A375 (cell line): ENCODE measurements around the gene RABAC1. TPM values are rescaled to one million over a fixed set of nuclear protein-coding genes. Genes with fewer than 3 reads are reported as not detected.

Experiments used
- total RNA-seq: library from RNA; depleted of rRNA; stranded (reverse); fragments of >200 nt; shearing (Covaris generic); gene quantifications from 2 replicates; pipeline ENCODE4 v1.2.3, GENCODE V29; 2014; rRNA removed

The RABAC1 gene, protein sequence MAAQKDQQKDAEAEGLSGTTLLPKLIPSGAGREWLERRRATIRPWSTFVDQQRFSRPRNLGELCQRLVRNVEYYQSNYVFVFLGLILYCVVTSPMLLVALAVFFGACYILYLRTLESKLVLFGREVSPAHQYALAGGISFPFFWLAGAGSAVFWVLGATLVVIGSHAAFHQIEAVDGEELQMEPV
- total RNA-seq: 87.1 and 95.0 TPM in 2 replicates

DNA sequence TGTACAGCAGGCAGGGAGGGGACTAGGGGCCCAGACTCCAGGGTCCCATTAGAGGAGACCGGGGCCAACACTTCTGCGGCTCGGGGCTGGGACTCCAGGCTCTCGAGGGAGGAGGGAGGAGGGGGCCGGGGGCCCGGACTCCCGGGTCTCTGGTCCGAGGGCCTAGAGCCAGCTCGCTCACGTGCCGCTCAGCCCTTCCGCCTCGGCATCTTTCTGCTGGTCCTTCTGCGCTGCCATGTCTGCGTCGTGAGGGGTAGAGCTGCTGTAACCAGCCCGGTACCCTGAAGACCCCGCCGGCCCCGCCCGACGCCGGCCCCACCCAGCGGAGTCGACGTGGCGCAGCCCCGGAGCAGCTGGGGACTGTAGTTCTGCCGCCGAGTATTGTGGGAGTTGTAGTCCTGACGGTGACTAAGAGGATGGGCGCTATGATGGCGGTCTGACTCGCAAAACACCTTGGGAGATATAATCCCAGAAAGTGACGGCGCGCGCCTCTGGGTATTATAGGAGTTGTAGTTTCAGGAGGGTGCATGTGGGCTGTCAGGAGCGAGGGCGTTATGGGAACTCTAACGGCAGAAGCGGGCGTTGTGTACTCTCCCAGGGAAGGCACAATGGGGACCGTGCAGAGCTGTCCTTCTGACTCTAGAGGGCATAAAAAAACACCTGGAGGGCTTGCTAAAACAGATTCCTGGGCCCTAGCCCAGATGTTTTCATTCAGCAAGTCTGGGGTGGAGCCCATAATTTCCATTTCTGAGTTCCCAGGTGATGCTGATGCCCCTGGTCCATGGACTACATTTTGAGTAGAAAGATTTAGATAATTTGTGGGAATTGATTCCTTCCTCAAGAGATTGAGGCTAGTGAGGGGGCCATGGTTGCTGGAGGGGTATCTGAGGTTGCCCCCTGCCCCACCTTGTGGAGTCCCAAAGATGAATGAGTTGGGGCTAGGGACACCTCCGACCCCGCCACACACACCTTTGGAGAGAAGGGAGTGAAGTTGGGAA lies at the start of gene RABAC1:
RABAC1 (minus strand) TSS at position 266 of the 998 bp plus-strand sequence; CDS start at position 237, 29 bp downstream.

GRCh38 chr19:41993612-41994483 lies 34.7 kb upstream of the RABAC1 start, which contains the start of gene ATP1A3:
Gene ATP1A3 (minus strand): TSS chr19:41994230. CDS start chr19:41994076, 154 bp downstream.

GRCh38 chr19:41928221-41928683 lies 30.9 kb downstream of the RABAC1 start, which contains the start of gene ERFL:
Gene ERFL (minus strand): TSS chr19:41928449. CDS start chr19:41912919, 15,530 bp downstream.

Other genes with a start within 250 kb of the RABAC1 start
- not detected in 2 replicates for gene CEACAM6, start 203.8 kb downstream of the RABAC1 start, total RNA-seq
- gene CEACAM3, start 162.7 kb downstream of the RABAC1 start, total RNA-seq: not detected in 2 replicates
- not detected in 2 replicates for gene LYPD4, start 114.6 kb downstream of the RABAC1 start, total RNA-seq
- not detected in 2 replicates for gene DMRTC2, start 114.3 kb downstream of the RABAC1 start, total RNA-seq
- gene RPS19, start 99.1 kb downstream of the RABAC1 start, total RNA-seq: 2,531 and 2,844 TPM in 2 replicates
- not detected in 2 replicates for gene CD79A, start 82.0 kb downstream of the RABAC1 start, total RNA-seq
- gene ARHGEF1, start 76.1 kb downstream of the RABAC1 start, total RNA-seq: 151 and 166 TPM in 2 replicates
- not detected in 2 replicates for gene ERFL, start 30.9 kb downstream of the RABAC1 start, total RNA-seq
- gene ATP1A3, start 34.9 kb upstream of the RABAC1 start, total RNA-seq: not detected in 2 replicates
- 0.16 and 0.23 TPM in 2 replicates for gene GRIK5, start 110.9 kb upstream of the RABAC1 start, total RNA-seq
- 14.7 and 15.3 TPM in 2 replicates for gene ZNF574, start 116.8 kb upstream of the RABAC1 start, total RNA-seq
- gene POU2F2, start 173.1 kb upstream of the RABAC1 start, total RNA-seq: 0.08 and 1.2 TPM in 2 replicates